GM19395 (cell line): Measurements from ENCODE around the gene PAK2.
"Not testable (repeated sequence)": the region's sequence is repeated elsewhere in the genome, so short reads cannot be mapped to it uniquely, and the experiment has no call there.

Experiments used
- ATAC-seq: cut with Tn5 transposase; IDR thresholded peaks from one replicate; pipeline ENCODE4 v1.9.1; 2021; ENCODE audit warnings: mild to moderate bottlenecking, moderate library complexity; ENCODE audit not compliant: unreplicated experiment

Gene PAK2

GRCh38 chr3:196735751-196736150, 3.9 kb upstream of the PAK2 start:
- no peak for ATAC-seq

GRCh38 chr3:196736670-196737374, 2.8 kb upstream of the PAK2 start:
- no peak for ATAC-seq

- ATAC-seq, result no peak
Measured at GRCh38 chr3:196737655-196738054, 2.0 kb upstream of the PAK2 start.

GRCh38 chr3:196740481-196741248, 1.0 kb downstream of the PAK2 start:
- ATAC-seq, result peak; percentile 14

GRCh38 chr3:196741249-196741889, 1.7 kb downstream of the PAK2 start:
- no peak for ATAC-seq

- not testable (repeated sequence) for ATAC-seq
Measured at GRCh38 chr3:196743569-196743968, 3.9 kb downstream of the PAK2 start.

- ATAC-seq, result no peak
Measured at GRCh38 chr3:196749125-196749524, 9.5 kb downstream of the PAK2 start.

- no peak for ATAC-seq
Measured at GRCh38 chr3:196753201-196753600, 13.5 kb downstream of the PAK2 start.

- no peak for ATAC-seq
Measured at GRCh38 chr3:196754091-196754981, 14.7 kb downstream of the PAK2 start.

- ATAC-seq, result no peak
Measured at GRCh38 chr3:196756732-196757131, 17.1 kb downstream of the PAK2 start.

- no peak for ATAC-seq
Measured at GRCh38 chr3:196757876-196758739, 18.5 kb downstream of the PAK2 start.

GRCh38 chr3:196763179-196763578, 23.5 kb downstream of the PAK2 start:
- no peak for ATAC-seq

- ATAC-seq, result no peak
Measured at GRCh38 chr3:196765454-196765853, 25.8 kb downstream of the PAK2 start.

GRCh38 chr3:196771067-196771466, 31.4 kb downstream of the PAK2 start:
- no peak for ATAC-seq

GRCh38 chr3:196772102-196772501, 32.4 kb downstream of the PAK2 start:
- ATAC-seq, result no peak

GRCh38 chr3:196772897-196773296, 33.2 kb downstream of the PAK2 start:
- ATAC-seq, result no peak

GRCh38 chr3:196774191-196774820, 34.6 kb downstream of the PAK2 start:
- no peak for ATAC-seq

- no peak for ATAC-seq
Measured at GRCh38 chr3:196774848-196775422, 35.3 kb downstream of the PAK2 start.

- no peak for ATAC-seq
Measured at GRCh38 chr3:196775938-196776337, 36.3 kb downstream of the PAK2 start.
